ENCODE measurements around the gene SHTN1.

SHTN1 gene

DNA sequence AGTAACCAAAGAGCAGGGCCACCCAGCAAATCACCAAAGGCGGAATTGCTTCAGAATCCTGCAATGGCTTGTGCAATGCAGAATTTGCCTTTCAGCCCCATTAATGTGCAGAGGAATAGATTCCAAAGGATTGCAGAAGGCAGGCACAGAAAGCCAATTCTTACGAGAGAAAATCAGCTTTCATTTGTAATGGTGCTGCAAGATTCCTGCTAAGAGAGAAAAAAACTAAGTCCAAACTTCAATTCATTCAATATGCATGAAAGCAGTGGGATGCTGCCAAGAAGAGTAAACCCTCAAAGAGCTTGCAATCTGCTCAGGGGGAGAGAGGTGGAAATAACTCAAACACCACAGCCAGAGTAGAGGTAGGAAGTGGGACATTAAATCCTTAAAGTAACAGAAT is 85.3 kb downstream of the SHTN1 start:
- WGBS (ENCODE audit: extremely low coverage, insufficient coverage, insufficient read length), result no CpG with 5 or more reads among the region's 2 CpGs
- H3K9ac ChIP-seq (ENCODE audit: low read length), result no peak overlapping the region

GRCh38 chr10:116919164-116919563 is 85.8 kb downstream of the SHTN1 start:
- H3K14ac ChIP-seq (ENCODE audit: low read length), result no peak overlapping the region
- H2AK5ac ChIP-seq (ENCODE audit: low read length), result no peak overlapping the region
- no peak overlapping the region for H2BK12ac ChIP-seq (ENCODE audit: low read length)
- no peaks in the 10 kb centered on the region for H3K27me3 ChIP-seq (ENCODE audit: insufficient read depth, low read length)
- WGBS (ENCODE audit: extremely low coverage, insufficient coverage, insufficient read length), result no CpG with 5 or more reads among the region's 2 CpGs
- no peaks in the 10 kb centered on the region for H3K79me2 ChIP-seq (ENCODE audit: control insufficient read depth, insufficient read depth, low read length, poor library complexity)
- H4K91ac ChIP-seq (ENCODE audit: low read depth, low read length), result no peak overlapping the region
- no peak overlapping the region for H2AFZ ChIP-seq (ENCODE audit: insufficient read depth, low read length, poor library complexity)
- H3K4me3 ChIP-seq (ENCODE audit: low read depth, low read length), result no peak overlapping the region
- H4K12ac ChIP-seq (ENCODE audit: low read depth, low read length), result no peak overlapping the region
- no peaks in the 10 kb centered on the region for H3K9me3 ChIP-seq (ENCODE audit: insufficient read depth, low read depth, low read length)
- DNase-seq, result no peak
- H3K79me1 ChIP-seq (ENCODE audit: low read length), result no peaks in the 10 kb centered on the region
- H4K8ac ChIP-seq (ENCODE audit: low read depth, low read length), result no peak overlapping the region
- no peak overlapping the region for H3K4me2 ChIP-seq (ENCODE audit: low read length)
- H3K18ac ChIP-seq (ENCODE audit: low read length), result no peak overlapping the region
- no peak overlapping the region for H3K27ac ChIP-seq (ENCODE audit: low read depth, low read length)
- no peak overlapping the region for H2BK5ac ChIP-seq (ENCODE audit: low read depth, low read length, poor library complexity)
- no peaks in the 10 kb centered on the region for H3K4me1 ChIP-seq (ENCODE audit: control insufficient read depth in 1 of 2, insufficient read depth in 2 of 2, low read length in 2 of 2)
- H3K9ac ChIP-seq (ENCODE audit: low read length), result no peak overlapping the region
- H3K23ac ChIP-seq (ENCODE audit: low read length), result no peak overlapping the region
- peaks cover 3 to 4% of the 10 kb centered on the region in 2 experiments for H3K36me3 ChIP-seq (ENCODE audit: control insufficient read depth in 1 of 2, insufficient read depth in 2 of 2, low read length in 2 of 2)
- no peak overlapping the region for H3K4ac ChIP-seq (ENCODE audit: low read depth, low read length)
- H2BK120ac ChIP-seq (ENCODE audit: insufficient read depth, low read length, poor library complexity), result no peak overlapping the region

More for the DNA sequence above, 85.3 kb downstream of the SHTN1 start:
- Histone ChIP-seq H2AK5ac (ENCODE audit: low read length) (no peak overlapping the region), H3K79me1 (ENCODE audit: low read length) (no peaks in the 10 kb centered on the region), H2BK12ac (ENCODE audit: low read length) (no peak overlapping the region), H4K8ac (ENCODE audit: low read depth, low read length) (no peak overlapping the region), H2AFZ (ENCODE audit: insufficient read depth, low read length, poor library complexity) (no peak overlapping the region), H3K4me1 (ENCODE audit: control insufficient read depth in 1 of 2, insufficient read depth in 2 of 2, low read length in 2 of 2) (no peaks in the 10 kb centered on the region), H3K27me3 (ENCODE audit: insufficient read depth, low read length) (no peaks in the 10 kb centered on the region), H3K14ac (ENCODE audit: low read length) (no peak overlapping the region), H3K27ac (ENCODE audit: low read depth, low read length) (no peak overlapping the region), H3K36me3 (ENCODE audit: control insufficient read depth in 1 of 2, insufficient read depth in 2 of 2, low read length in 2 of 2) (peaks cover 3 to 4% of the 10 kb centered on the region in 2 experiments), H3K9me3 (ENCODE audit: insufficient read depth, low read depth, low read length) (no peaks in the 10 kb centered on the region), H3K79me2 (ENCODE audit: control insufficient read depth, insufficient read depth, low read length, poor library complexity) (no peaks in the 10 kb centered on the region), H3K18ac (ENCODE audit: low read length) (no peak overlapping the region), H2BK120ac (ENCODE audit: insufficient read depth, low read length, poor library complexity) (no peak overlapping the region), H3K4me2 (ENCODE audit: low read length) (no peak overlapping the region), H4K91ac (ENCODE audit: low read depth, low read length) (no peak overlapping the region), H3K4me3 (ENCODE audit: low read depth, low read length) (no peak overlapping the region), H2BK5ac (ENCODE audit: low read depth, low read length, poor library complexity) (no peak overlapping the region), H4K12ac (ENCODE audit: low read depth, low read length) (no peak overlapping the region), H3K4ac (ENCODE audit: low read depth, low read length) (no peak overlapping the region), H3K23ac (ENCODE audit: low read length) (no peak overlapping the region)
- no peak for DNase-seq

GRCh38 chr10:116918583-116918982 is 86.4 kb downstream of the SHTN1 start:
- Histone ChIP-seq H3K4me3 (ENCODE audit: low read depth, low read length) (no peak overlapping the region), H3K79me1 (ENCODE audit: low read length) (no peaks in the 10 kb centered on the region), H2AK5ac (ENCODE audit: low read length) (no peak overlapping the region), H3K18ac (ENCODE audit: low read length) (no peak overlapping the region), H3K14ac (ENCODE audit: low read length) (no peak overlapping the region), H3K27ac (ENCODE audit: low read depth, low read length) (no peak overlapping the region), H2AFZ (ENCODE audit: insufficient read depth, low read length, poor library complexity) (no peak overlapping the region), H3K9ac (ENCODE audit: low read length) (no peak overlapping the region), H3K4me1 (ENCODE audit: control insufficient read depth in 1 of 2, insufficient read depth in 2 of 2, low read length in 2 of 2) (no peaks in the 10 kb centered on the region), H3K4ac (ENCODE audit: low read depth, low read length) (no peak overlapping the region), H3K23ac (ENCODE audit: low read length) (no peak overlapping the region), H4K12ac (ENCODE audit: low read depth, low read length) (no peak overlapping the region), H3K4me2 (ENCODE audit: low read length) (no peak overlapping the region), H4K8ac (ENCODE audit: low read depth, low read length) (no peak overlapping the region), H3K79me2 (ENCODE audit: control insufficient read depth, insufficient read depth, low read length, poor library complexity) (no peaks in the 10 kb centered on the region), H2BK12ac (ENCODE audit: low read length) (no peak overlapping the region), H3K36me3 (ENCODE audit: control insufficient read depth in 1 of 2, insufficient read depth in 2 of 2, low read length in 2 of 2) (peaks cover 3 to 4% of the 10 kb centered on the region in 2 experiments), H2BK120ac (ENCODE audit: insufficient read depth, low read length, poor library complexity) (no peak overlapping the region), H3K27me3 (ENCODE audit: insufficient read depth, low read length) (no peaks in the 10 kb centered on the region), H4K91ac (ENCODE audit: low read depth, low read length) (no peak overlapping the region), H3K9me3 (ENCODE audit: insufficient read depth, low read depth, low read length) (no peaks in the 10 kb centered on the region), H2BK5ac (ENCODE audit: low read depth, low read length, poor library complexity) (no peak overlapping the region)
- no CpG with 5 or more reads among the region's 2 CpGs for WGBS (ENCODE audit: extremely low coverage, insufficient coverage, insufficient read length)
- no peak for DNase-seq

DNA sequence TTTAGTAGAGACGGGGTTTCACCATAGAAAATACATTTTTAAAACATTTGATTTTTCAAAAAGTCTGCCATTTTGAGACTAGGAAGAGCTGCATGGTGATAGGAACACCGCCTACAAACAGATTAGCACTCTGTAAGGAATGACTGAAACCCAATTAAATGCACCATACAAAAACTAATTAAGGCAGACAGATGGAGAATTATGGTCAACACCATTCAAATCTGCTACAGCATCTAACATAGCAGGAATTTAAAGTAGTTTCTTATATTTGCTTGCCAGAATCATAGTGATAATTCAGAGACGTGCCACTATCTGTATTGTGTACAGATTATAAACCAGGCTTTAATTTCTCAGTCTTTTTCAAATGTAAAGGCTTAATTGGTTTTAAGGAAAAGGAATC is 87.5 kb downstream of the SHTN1 start:
- Histone ChIP-seq H3K23ac (ENCODE audit: low read length) (no peak overlapping the region), H2AFZ (ENCODE audit: insufficient read depth, low read length, poor library complexity) (no peak overlapping the region), H3K27ac (ENCODE audit: low read depth, low read length) (no peak overlapping the region), H2BK12ac (ENCODE audit: low read length) (no peak overlapping the region), H2AK5ac (ENCODE audit: low read length) (no peak overlapping the region), H3K79me2 (ENCODE audit: control insufficient read depth, insufficient read depth, low read length, poor library complexity) (no peaks in the 10 kb centered on the region), H3K4me1 (ENCODE audit: control insufficient read depth in 1 of 2, insufficient read depth in 2 of 2, low read length in 2 of 2) (no peaks in the 10 kb centered on the region), H2BK120ac (ENCODE audit: insufficient read depth, low read length, poor library complexity) (no peak overlapping the region), H4K8ac (ENCODE audit: low read depth, low read length) (no peak overlapping the region), H3K79me1 (ENCODE audit: low read length) (no peaks in the 10 kb centered on the region), H4K91ac (ENCODE audit: low read depth, low read length) (no peak overlapping the region), H3K4me3 (ENCODE audit: low read depth, low read length) (no peak overlapping the region), H3K14ac (ENCODE audit: low read length) (no peak overlapping the region), H3K36me3 (ENCODE audit: control insufficient read depth in 1 of 2, insufficient read depth in 2 of 2, low read length in 2 of 2) (peaks cover 1 to 8% of the 10 kb centered on the region in 2 experiments), H2BK5ac (ENCODE audit: low read depth, low read length, poor library complexity) (no peak overlapping the region), H3K27me3 (ENCODE audit: insufficient read depth, low read length) (no peaks in the 10 kb centered on the region), H3K9me3 (ENCODE audit: insufficient read depth, low read depth, low read length) (no peaks in the 10 kb centered on the region), H4K12ac (ENCODE audit: low read depth, low read length) (no peak overlapping the region), H3K4me2 (ENCODE audit: low read length) (no peak overlapping the region), H3K9ac (ENCODE audit: low read length) (no peak overlapping the region), H3K4ac (ENCODE audit: low read depth, low read length) (no peak overlapping the region), H3K18ac (ENCODE audit: low read length) (no peak overlapping the region)
- no CpG with 5 or more reads among the region's 3 CpGs for WGBS (ENCODE audit: extremely low coverage, insufficient coverage, insufficient read length)
- no peak for DNase-seq
